K562 (cell line): ENCODE results near the gene SEPHS1. TPM values are rescaled to one million over a fixed set of nuclear protein-coding genes. Genes with fewer than 3 reads are reported as not detected.

Experiments
- BHLHE40 ChIP-seq: IDR thresholded peaks from 2 replicates; pipeline ENCODE4 v1.6.1; 2011; ENCODE audit warnings: low read length, improper control_type of control experiment
- BRD4 ChIP-seq: fragments of 200-600 bp; sonication (generic); IDR thresholded peaks from 2 replicates; pipeline ENCODE4 v1.6.1; 2017; ENCODE audit warnings: inconsistent platforms
- DDX20 ChIP-seq: fragments of 450-650 bp; IDR thresholded peaks from 2 replicates; pipeline ENCODE4 v1.6.1; 2016; ENCODE audit warnings: missing genetic modification characterization, low read depth, mild to moderate bottlenecking, missing compliant biosample characterization, moderate library complexity
- KLF13 ChIP-seq: fragments of 450-650 bp; IDR thresholded peaks from 2 replicates; pipeline ENCODE4 v1.6.1; 2016; ENCODE audit warnings: missing genetic modification characterization, low read depth, mild to moderate bottlenecking, missing compliant biosample characterization, moderate library complexity, borderline replicate concordance
- LEF1 ChIP-seq: fragments of 450-650 bp; IDR thresholded peaks from 2 replicates; pipeline ENCODE4 v1.6.1; 2016; ENCODE audit warnings: mild to moderate bottlenecking
- MAZ ChIP-seq, 2 experiments: fragments of 450-650 bp in 1 of 2; sonication (generic) in 1 of 2; formaldehyde crosslinking; IDR thresholded peaks in 1 of 2; conservative IDR thresholded peaks in 1 of 2; 2 replicates each; pipeline versions ENCODE4 v1.4.0 to v1.5.0; 2020; ENCODE audit warnings: mild to moderate bottlenecking in 1 of 2, missing genetic modification reagents in 1 of 2
- POLR2B ChIP-seq: fragments of 450-650 bp; IDR thresholded peaks from 2 replicates; pipeline ENCODE4 v1.6.1; 2018; ENCODE audit warnings: low read depth; ENCODE audit not compliant: partially characterized antibody
- RBM34 ChIP-seq: fragments of 200-400 bp; formaldehyde crosslinking; IDR thresholded peaks from 2 replicates; pipeline ENCODE4 v1.6.1; 2018; ENCODE audit warnings: low read length, borderline replicate concordance; ENCODE audit not compliant: insufficient read depth
- RNF2 ChIP-seq: sonication (generic); IDR thresholded peaks from 2 replicates; pipeline ENCODE4 v1.6.1; 2016
- RREB1 ChIP-seq: fragments of 250-450 bp; sonication (Bioruptor Pico); IDR thresholded peaks from 2 replicates; pipeline ENCODE4 v1.4.0; 2020
- SMAD4 ChIP-seq: fragments of 250-450 bp; sonication (Bioruptor Pico); conservative IDR thresholded peaks from 2 replicates; pipeline ENCODE4 v1.8.0; 2021; ENCODE audit warnings: inconsistent platforms, mild to moderate bottlenecking, moderate library complexity
- TCF7 ChIP-seq: sonication (generic); IDR thresholded peaks from 2 replicates; pipeline ENCODE4 v1.6.1; 2016; ENCODE audit warnings: antibody characterized with exemption, borderline replicate concordance
- THAP7 ChIP-seq: fragments of 250-450 bp; sonication (Bioruptor Pico); IDR thresholded peaks from 2 replicates; pipeline ENCODE4 v1.5.0; 2021
- UBTF ChIP-seq, 2 experiments: IDR thresholded peaks; 2 replicates each; pipeline ENCODE4 v1.6.1; 2012; ENCODE audit warnings: improper control_type of control experiment in 2 of 2, low read depth in 2 of 2, low read length in 2 of 2, borderline replicate concordance in 1 of 2
- ZNF512 ChIP-seq: IDR thresholded peaks from 2 replicates; pipeline ENCODE4 v1.6.1; 2016; ENCODE audit warnings: missing genetic modification characterization, missing compliant biosample characterization
- ZNF589 ChIP-seq: fragments of 200-800 bp; sonication (Bioruptor generic); IDR thresholded peaks from 2 replicates; pipeline ENCODE4 v1.6.1; 2016; ENCODE audit warnings: low read depth, missing genetic modification characterization, missing compliant biosample characterization
- polyA plus RNA-seq, 8 experiments: library from polyadenylated mRNA; depleted of rRNA in 4 of 8; stranded (reverse) in 5 of 8; unstranded in 3 of 8; fragments of >200 nt; fragmentation: Nextera tagmentation in 2 of 8; fragmentation: Illumina TruSeq in 1 of 8; extraction: Ambion mirVana in 2 of 8; extraction: Trizol in 1 of 8; gene quantifications; 2 replicates each; pipeline versions ENCODE4 v1.2.1 to v1.2.3, GENCODE V29; 2011 to 2014; ENCODE audit warnings: inconsistent platforms in 1 of 8, missing spikeins in 1 of 8
- total RNA-seq, 7 experiments: library from RNA; depleted of rRNA in 6 of 7; stranded (reverse); fragments of >200 nt in 6 of 7; fragmentation: Illumina TruSeq in 2 of 7; extraction: Trizol in 2 of 7; gene quantifications; 2 replicates each; pipeline versions ENCODE4 v1.2.1 to v1.2.3, GENCODE V29; 2011 to 2021; ENCODE audit warnings: low replicate concordance in 1 of 7

The SEPHS1 gene
- total and polyA plus RNA-seq, 9 of the 15 experiments (the other 6 are each of a cell fraction or from before 2014, with no cell fraction given): 14.7 to 82.8 (median 41.8) TPM

GRCh38 chr10:13299437-13300287 lies 48.4 kb downstream of the SEPHS1 start, which contains the start of gene PHYH (continued):
- TF ChIP-seq THAP7 (CRISPR knock-in tag) (no peak), ZNF512 (tag) (no peak), BHLHE40 (peak; percentile 73), KLF13 (tag) (no peak), ZNF589 (CRISPR knock-in tag) (peak; percentile 57; the same call in 1 of the 2 replicates), LEF1 (peak; percentile 66; the same call in 1 of the 2 replicates), RREB1 (no peak), BRD4 (peak; percentile 26; the same call in 1 of the 2 replicates), MAZ (CRISPR knock-in tag; conservative IDR thresholded peaks at IDR 0.05 in 1 of 2, IDR thresholded peaks at IDR 0.05 in 1 of 2) (peak; percentile 64 to 90), TCF7 (no peak), SMAD4 (CRISPR knock-in tag) (peak; percentile 68), RNF2 (0 out of 2 replicates have a peak, but pooled peaks have one; percentile 29), RBM34 (0 out of 2 replicates have a peak, but pooled peaks have one; percentile 50), UBTF (IDR thresholded peaks at IDR 0.05; ENCODE audit: borderline replicate concordance in 1 of 2, low read depth in 2 of 2, low read length in 2 of 2) (peak; percentile 59 to 76; a peak in 2 of 4 replicates), POLR2B (peak; percentile 53), DDX20 (tag) (no peak)
